ENCODE data around the gene OR1L8.
"Not testable (repeated sequence)": the region's sequence is repeated elsewhere in the genome, so short reads cannot be mapped to it uniquely, and the experiment has no call there.

Gene OR1L8

GRCh38 chr9:122583284-122583683, at the start of gene OR1L8:
Gene OR1L8, minus strand, starts transcription at chr9:122583384. Its CDS starts 14,907 bp downstream, at chr9:122568477.
- DNase-seq (ENCODE audit: low read depth), result not testable (repeated sequence)

DNA sequence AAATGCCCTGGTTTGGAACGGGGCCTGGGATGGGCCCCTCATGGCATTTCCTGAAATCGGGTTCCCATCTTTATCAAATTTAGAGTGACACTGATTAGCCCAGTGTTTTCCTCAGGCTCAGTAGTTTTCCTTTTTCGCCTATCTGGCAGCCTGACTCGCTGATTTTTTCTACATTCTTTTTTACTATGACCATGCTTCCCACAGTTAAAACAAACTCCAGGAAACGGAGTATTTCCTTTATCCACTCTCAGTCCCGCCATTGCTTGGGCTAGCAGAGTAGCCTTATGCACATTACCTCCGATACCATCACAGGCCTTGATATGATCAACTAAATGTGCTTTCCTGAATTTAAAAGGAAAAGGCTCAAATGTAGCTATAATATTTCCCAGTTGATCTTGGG, 36.8 kb upstream of the OR1L8 start:
- no peak for DNase-seq (ENCODE audit: low read depth)

DNA sequence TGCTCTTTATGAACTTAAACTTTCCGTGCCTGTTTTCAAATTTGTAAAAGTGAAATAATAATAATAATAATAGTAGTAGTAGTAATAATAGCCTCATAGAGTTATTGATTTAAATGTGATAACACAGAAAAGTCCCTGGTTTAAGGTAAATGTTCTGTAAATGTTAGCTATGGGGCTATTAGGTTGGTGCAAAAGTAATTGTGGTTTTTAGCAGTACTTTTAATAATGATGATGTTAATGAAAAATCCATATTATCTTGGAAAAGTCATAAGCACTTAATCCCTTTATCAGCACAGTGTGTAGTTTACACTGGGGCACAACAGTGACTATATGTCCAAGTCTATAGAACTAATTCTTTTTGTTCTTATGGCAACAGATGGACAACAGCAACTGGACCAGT, 31.2 kb upstream of the OR1L8 start, which contains the start of gene OR1Q1:
TSS of gene OR1Q1 (plus strand) at position 377 of the 400 bp plus-strand sequence. CDS start at position 377, 0 bp downstream.
- DNase-seq (ENCODE audit: low read depth), result no peak

DNA sequence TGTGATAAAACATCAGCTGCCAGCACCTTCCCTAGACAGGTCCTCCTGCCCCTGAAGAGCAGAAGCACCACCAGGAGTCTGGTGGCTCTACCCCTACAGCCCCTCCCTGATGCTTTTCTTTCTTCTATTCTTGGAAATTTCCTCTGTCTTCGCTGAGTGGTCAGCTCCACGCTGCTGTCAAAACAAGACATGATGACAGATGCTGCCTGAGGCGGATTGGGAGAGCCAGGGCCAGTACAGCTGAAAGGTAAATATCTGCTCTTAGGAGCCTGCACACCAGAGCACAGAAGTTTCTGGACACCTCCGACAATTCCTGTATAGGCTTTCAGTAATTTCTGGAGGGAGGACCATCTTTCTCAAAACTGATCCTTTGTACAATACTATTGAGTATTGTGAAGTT, 26.6 kb upstream of the OR1L8 start:
- DNase-seq (ENCODE audit: low read depth), result no peak

- no peak for DNase-seq (ENCODE audit: low read depth)
Measured at GRCh38 chr9:122606587-122606986, 23.4 kb upstream of the OR1L8 start.

DNA sequence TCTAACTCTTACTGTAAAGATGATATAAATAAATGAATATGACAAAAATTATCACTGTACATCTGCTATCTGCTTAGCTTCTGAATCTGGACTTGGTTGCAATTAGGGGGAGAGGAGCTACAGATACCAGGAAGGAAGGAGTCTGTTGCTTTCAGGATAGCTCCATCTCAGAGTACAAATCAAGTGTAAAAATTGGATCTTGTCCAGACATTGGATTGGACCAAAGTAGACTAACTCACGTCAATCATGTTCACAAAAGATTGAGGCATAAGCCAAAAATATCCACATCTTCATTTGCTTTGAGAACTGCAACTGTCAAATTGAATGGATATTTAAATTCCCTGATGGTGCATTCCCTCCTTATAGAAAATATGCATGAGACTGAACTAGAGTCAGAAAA, 22.5 kb upstream of the OR1L8 start:
- DNase-seq (ENCODE audit: low read depth), result no peak

DNA sequence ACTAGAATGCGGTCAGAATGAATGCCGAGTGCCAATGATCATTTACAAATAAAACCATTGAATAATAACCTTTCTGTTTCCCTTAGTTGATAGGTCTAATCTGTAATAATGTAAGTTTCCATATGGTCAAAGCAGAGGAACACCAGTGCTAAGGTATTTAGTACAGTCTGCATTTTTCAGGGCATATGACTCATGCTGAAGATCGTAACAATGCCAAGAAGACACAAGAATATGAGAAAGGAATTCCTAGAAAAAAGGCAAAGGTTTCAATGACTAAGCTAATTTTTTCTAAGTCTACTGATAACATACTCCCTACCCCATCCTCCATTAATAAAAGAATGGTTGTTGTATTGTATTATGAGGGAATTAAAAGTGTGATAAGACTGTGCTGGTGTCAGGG, 2.8 kb downstream of the OR1L8 start:
- DNase-seq (ENCODE audit: low read depth), result no peak

DNA sequence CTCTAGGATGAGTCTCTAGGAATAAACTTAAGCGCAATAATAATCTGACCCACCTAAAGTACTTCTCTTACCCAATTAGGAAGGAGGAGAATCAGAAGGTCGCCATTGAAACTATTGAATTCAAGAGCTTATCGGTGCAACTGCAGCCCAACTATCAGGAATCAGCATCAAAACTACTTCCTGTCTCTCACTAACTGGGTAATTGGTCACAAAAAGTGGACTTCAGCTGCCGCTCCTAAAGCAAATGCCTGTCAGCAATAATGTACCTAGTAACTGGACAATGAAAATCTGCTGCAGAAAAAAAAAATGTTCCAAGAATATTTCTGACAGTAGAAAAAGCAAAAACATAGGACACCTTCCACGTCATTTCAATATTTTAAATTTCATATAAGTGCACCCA, 3.3 kb downstream of the OR1L8 start:
- DNase-seq (ENCODE audit: low read depth), result no peak

GRCh38 chr9:122572456-122572855, 10.7 kb downstream of the OR1L8 start:
- DNase-seq (ENCODE audit: low read depth), result no peak

GRCh38 chr9:122567901-122568300, 15.3 kb downstream of the OR1L8 start:
- DNase-seq (ENCODE audit: low read depth), result no peak

DNA sequence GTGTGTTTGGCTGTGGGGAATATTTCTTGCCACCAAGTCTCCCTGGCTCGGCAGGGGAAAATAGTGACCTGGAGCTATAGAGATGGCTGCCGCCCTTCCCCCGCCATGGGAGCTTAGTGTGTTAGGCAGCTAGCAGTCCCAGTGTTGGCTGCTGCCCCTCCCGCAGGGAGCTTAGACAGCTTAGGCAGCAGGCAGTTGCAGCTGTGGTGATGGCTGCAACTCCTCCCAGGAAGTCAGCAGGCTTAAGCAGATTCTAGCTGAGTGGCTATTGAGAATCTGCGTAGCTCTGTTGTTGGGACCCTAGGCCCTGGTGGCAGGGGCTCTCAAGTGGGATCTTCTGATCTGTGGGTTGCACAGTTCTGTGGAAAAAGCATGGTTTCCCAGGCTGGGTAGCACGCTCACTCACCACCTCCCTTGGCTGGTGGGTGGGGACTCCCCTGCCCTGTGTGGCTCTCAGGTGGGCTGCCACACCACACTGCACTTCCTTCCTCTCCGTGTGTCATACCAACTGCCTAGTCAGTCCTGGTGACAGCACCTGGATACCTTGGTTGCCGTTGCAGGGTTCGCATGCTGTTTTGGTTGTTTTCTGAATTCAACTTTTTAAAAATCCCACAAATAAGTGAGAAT, 20.9 kb downstream of the OR1L8 start:
- no peak for DNase-seq (ENCODE audit: low read depth)

DNA sequence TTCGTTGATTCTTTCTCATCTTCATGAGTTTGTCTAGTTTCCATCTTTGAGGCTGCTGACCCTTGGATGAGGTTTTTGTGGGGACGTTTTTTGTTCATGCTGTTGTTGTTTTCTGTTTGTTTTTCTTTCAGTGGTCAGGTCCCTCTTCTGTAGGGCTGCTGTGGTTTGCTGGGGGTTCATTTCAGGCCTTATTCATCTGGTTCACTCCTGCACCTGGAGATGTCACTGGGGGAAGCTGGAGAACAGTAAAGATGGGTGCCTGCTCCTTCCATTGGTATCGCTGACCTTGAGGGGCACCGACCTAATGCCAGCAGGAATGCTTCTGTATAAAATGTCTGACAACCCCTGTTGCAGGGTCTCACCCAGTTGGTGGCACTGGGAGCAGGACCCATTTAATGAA, 21.7 kb downstream of the OR1L8 start:
- no peak for DNase-seq (ENCODE audit: low read depth)

DNA sequence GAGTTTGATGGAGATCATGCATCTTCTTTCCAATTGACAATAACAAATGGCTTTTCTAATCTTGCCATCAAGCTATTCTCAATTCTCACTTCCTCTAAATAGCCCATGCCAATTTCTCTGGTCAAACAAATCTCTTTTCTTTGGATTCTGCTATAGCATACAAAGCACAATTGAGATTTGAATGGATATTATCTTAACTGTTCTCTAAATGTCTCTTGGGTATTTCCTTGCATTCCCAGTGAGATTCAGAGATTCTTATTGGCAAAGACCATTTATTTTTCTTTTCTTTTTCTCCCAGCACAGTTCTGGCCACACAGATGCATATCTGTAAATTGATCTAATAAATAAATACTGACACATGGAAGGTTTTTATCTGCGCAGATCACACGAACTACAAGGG, 30.4 kb downstream of the OR1L8 start, which contains the start of gene OR1N2:
TSS of gene OR1N2 (plus strand) at position 301 of the 400 bp plus-strand sequence. CDS start 100 bp downstream, outside the sequence.
- no peak for DNase-seq (ENCODE audit: low read depth)

DNA sequence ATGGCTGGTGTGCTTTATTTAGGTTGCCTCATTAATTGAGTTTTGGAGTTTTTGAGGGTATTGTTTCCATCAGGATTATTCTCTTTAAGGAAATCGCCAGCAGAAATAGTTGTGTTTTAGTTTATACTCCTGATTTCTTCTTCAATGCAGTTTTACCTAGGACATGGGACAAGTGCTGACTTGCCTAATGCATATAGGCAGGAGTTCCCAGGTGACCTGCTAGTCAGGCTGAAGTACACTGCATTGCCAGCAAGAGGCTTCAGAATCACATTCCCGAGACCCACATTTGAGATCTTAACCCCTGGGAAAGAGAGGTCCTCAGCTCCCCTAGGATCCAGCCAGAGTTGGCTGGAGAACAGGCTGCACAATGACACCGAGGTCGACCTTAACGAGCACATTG, 31.8 kb downstream of the OR1L8 start:
- DNase-seq (ENCODE audit: low read depth), result no peak

DNA sequence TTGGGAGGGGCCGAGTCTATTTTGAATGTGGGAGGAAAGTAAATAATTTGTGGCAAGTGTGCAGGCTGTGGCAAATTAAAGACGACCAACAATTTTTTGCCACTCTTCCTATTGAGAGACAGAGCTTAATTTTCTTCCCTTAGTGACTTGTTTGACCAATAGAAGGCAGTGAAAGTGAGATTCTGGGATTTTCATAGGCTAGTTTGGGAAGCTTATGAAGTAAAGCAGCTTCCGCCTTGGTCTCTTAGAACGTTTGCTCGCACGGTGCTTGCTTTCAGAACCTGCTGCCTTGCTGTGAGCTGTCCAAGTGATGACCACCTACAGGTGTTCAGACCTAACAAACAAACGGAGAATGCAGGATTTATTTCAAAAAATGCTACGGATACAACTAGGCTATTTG, 37.0 kb downstream of the OR1L8 start:
- no peak for DNase-seq (ENCODE audit: low read depth)

GRCh38 chr9:122538757-122539156, 44.4 kb downstream of the OR1L8 start:
- no peak for DNase-seq (ENCODE audit: low read depth)

DNA sequence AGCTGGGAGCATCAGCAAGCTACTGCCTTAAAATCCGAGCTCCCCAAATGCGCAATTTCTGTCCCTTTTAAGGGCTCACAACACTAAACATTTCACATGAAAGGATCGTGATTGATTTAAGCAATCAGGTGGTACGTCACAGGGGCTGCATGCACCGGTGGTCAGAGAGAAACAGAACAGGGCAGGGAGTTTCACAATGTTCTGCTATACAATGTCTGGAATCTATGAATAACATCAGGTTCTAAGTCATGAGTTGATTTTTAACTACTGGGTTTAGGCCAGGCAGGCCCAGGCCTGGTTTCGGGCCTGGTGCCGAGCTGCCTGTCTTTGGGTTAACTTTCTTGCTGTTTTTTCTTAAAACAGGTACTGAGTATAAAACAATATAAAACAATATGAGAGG, 46.1 kb downstream of the OR1L8 start:
- DNase-seq (ENCODE audit: low read depth), result not testable (repeated sequence)

DNA sequence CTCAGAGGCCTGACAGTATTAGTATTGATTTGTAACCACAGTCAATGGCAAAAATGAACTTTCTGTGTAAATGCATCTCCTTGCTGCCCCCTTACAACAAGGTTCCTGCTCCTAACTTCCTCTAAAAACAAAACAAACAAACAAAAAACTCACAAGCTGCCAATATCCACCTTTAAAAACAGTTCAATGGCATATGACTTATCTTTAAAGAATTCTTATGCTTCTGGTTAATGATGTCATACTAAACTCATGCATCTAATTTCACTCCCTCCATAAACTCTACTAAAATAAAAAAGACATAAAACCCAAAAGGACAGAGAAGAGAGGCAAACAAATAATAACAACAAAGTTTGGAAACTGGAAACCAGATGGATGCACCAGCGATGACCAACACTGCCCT, 47.0 kb downstream of the OR1L8 start:
- DNase-seq (ENCODE audit: low read depth), result no peak

- DNase-seq (ENCODE audit: low read depth), result not testable (repeated sequence)
Measured at GRCh38 chr9:122531157-122531556, 52.0 kb downstream of the OR1L8 start.

DNA sequence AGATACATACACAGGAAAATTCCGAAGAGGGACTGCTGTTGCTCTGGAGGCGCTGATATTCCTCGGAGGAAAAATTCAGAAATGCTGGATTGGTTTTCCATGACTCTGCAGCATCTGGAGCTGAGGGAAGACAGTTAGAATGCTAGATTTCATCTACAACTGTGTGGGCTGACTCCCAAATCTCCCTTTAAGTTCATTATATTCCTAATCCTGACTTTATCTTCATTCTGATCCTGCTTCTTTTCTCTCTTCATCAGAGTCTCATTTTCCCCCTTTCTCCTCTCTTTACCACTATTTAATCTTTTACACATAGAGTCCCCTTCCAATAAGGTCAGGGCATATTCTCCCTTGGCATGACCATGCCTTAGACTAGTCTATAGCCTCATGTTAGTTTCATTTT, 56.0 kb downstream of the OR1L8 start, which contains the start of gene OR1N1:
TSS of gene OR1N1 (minus strand) at position 101 of the 400 bp plus-strand sequence. CDS start at position 101, 0 bp downstream.
- no peak for DNase-seq (ENCODE audit: low read depth)

- DNase-seq (ENCODE audit: low read depth), result no peak
Measured at GRCh38 chr9:122526602-122527001, 56.6 kb downstream of the OR1L8 start.

- DNase-seq (ENCODE audit: low read depth), result no peak
Measured at GRCh38 chr9:122519376-122519775, 63.8 kb downstream of the OR1L8 start.

GRCh38 chr9:122518841-122519240, 64.3 kb downstream of the OR1L8 start, which contains the start of gene OR1J4:
Gene OR1J4, plus strand, starts transcription at chr9:122519141. Its CDS starts 0 bp downstream, at chr9:122519141.
- DNase-seq (ENCODE audit: low read depth), result no peak

- DNase-seq (ENCODE audit: low read depth), result no peak
Measured at GRCh38 chr9:122518226-122518625, 65.0 kb downstream of the OR1L8 start.

Measured in non-pigmented ciliary epithelial cell (primary cell).